PC-3 (cell line): Measurements from ENCODE around the gene PCDHA7.

Source experiments
- EZH2 ChIP-seq: fragments of 300-600 bp; sonication (generic); IDR thresholded peaks from one replicate; pipeline ENCODE4 v1.6.1; 2017; ENCODE audit warnings: antibody characterized with exemption, mild to moderate bottlenecking, low read length; ENCODE audit not compliant: unreplicated experiment
- EZH2phosphoT487 ChIP-seq: fragments of 300-600 bp; sonication (generic); IDR thresholded peaks from 2 replicates; pipeline ENCODE4 v1.6.1; 2018; ENCODE audit warnings: mild to moderate bottlenecking, antibody characterized with exemption, low read length, borderline replicate concordance
- TF ChIP-seq, protein P1 (sequence below): fragments of 300-600 bp; sonication (generic); conservative IDR thresholded peaks from 2 replicates; pipeline ENCODE4 v1.5.1; 2017; ENCODE audit warnings: antibody characterized with exemption, low read depth, mild to moderate bottlenecking, low read length

DNA sequence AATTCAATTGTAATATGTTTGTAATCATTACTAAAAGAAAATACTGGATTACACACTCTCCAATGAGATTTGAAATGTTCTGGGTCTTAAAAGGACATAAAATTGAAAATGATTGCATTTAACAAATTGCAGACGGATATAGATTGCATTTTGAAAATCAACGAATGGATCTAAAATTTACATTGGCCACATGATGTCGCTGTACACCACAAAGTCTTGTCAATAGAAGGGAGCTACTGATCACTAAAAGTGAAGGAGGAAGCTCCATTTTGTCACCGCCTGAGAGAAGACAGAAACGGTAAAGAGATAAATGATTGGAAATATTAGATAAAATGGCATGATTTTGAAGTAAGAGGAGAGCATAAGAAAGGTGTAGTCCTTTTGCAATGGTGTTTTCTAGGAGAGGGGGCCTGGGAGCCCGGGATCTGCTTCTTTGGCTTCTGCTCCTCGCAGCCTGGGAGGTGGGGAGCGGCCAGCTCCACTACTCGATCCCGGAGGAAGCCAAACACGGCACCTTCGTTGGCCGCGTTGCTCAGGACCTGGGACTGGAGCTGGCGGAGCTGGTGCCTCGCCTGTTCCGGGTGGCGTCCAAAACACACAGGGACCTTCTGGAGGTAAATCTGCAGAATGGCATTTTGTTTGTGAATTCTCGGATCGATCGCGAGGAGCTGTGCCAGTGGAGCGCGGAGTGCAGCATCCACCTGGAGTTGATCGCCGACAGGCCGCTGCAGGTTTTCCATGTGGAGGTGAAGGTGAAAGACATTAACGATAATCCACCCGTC is 48.0 kb upstream of the PCDHA7 start, which contains the start of gene PCDHA1:
- TF ChIP-seq, protein P1, sequence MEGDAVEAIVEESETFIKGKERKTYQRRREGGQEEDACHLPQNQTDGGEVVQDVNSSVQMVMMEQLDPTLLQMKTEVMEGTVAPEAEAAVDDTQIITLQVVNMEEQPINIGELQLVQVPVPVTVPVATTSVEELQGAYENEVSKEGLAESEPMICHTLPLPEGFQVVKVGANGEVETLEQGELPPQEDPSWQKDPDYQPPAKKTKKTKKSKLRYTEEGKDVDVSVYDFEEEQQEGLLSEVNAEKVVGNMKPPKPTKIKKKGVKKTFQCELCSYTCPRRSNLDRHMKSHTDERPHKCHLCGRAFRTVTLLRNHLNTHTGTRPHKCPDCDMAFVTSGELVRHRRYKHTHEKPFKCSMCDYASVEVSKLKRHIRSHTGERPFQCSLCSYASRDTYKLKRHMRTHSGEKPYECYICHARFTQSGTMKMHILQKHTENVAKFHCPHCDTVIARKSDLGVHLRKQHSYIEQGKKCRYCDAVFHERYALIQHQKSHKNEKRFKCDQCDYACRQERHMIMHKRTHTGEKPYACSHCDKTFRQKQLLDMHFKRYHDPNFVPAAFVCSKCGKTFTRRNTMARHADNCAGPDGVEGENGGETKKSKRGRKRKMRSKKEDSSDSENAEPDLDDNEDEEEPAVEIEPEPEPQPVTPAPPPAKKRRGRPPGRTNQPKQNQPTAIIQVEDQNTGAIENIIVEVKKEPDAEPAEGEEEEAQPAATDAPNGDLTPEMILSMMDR: 0 out of 2 replicates have a peak, but pooled peaks have one; percentile 17
- TF ChIP-seq EZH2: no peak
- no peak for TF ChIP-seq EZH2phosphoT487
